HG02973 (cell line): ENCODE measurements around the gene HPCAL1.

ENCODE experiments used
- ATAC-seq: cut with Tn5 transposase; IDR thresholded peaks from one replicate; pipeline ENCODE4 v1.9.1; 2021; ENCODE audit warnings: moderate library complexity; ENCODE audit not compliant: unreplicated experiment

The HPCAL1 gene

GRCh38 chr2:10382354-10383061 is 79.8 kb downstream of the HPCAL1 start:
- ATAC-seq: no peak

- no peak for ATAC-seq
These were observed 81.4 kb downstream of the HPCAL1 start for GRCh38 chr2:10383960-10384734.

DNA sequence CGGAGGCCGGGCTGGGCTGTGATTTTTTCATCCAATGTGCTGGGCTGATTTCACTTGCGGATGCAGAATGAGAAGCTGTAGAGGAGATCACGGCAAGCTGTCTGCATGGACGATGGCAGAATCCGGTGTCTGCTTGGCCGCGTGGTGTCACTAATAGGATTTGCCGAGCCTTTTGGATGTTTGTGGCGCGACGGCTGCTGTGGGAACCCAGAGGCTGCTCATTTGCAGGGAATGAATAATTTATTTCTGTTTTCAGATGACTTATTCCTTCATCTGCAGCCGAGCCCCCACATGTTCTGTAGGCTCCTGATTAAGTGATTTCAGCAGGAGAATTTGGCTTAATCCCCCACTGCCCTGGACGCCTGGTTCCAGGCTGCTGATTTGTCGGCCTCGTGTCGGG is 82.8 kb downstream of the HPCAL1 start:
- no peak for ATAC-seq

- ATAC-seq: no peak
These were observed 83.4 kb downstream of the HPCAL1 start for GRCh38 chr2:10385933-10386773.

DNA sequence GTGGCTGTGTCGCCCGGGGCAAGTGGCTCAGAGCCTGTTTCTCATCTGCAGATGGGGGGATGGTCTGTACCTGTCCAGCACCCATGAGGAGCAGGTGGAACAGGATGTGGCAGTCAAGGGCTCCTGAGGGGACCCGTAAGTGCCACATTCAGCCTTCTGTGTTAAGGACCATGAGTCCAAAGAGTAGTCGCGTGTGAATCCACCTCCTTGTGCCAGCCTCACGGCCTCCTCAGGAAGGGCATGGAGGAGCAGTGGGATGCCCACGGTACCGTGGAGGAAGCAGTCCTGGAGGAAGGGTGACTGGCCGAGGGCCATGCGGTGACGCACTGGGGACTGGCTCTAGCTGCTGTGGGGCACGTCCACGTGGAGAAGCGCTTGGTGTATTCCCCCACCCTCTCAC is 84.3 kb downstream of the HPCAL1 start:
- no peak for ATAC-seq

- no peak for ATAC-seq
These were observed 86.4 kb downstream of the HPCAL1 start for GRCh38 chr2:10388954-10389560.

DNA sequence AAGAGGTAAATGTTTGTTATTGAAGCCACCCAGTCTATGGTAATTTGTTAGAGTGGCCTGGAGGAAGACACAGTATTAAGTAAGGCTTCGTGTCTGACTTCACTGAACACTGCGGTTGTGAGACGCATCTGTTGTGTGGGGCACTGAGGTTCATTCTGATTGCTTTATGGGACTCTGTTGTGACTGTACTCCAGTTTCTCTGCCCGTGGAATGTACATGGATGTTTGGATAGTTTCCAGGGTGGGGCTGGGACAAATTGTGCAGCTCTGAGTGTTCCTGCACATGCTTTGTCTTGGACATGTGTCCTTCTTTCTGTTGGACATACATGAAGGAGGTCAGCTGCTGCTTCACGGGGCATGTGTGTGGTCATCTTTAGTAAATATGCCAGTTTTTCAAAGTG is 86.9 kb downstream of the HPCAL1 start:
- no peak for ATAC-seq

DNA sequence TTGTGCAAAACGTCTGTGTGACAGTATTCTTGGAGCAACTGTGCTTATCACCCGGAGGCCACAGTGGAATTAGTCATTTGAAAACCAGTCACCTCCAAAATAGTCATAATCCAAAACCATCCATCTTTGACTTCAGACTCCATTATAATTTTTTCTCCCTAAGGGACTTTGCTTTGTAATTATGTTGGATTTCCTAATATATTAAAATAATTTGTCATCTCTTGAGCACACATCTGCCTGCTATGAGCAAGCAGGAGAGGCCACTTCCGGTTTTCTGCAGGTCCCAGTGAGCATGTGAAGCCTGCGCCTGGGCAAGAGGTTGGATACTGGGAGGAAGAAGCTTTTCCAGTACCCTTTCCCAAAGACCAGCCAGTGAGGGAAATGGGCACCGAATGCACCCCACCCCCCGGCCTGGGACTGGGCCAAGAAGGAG is 87.7 kb downstream of the HPCAL1 start:
- no peak for ATAC-seq

GRCh38 chr2:10392100-10392499 is 89.4 kb downstream of the HPCAL1 start:
- no peak for ATAC-seq

DNA sequence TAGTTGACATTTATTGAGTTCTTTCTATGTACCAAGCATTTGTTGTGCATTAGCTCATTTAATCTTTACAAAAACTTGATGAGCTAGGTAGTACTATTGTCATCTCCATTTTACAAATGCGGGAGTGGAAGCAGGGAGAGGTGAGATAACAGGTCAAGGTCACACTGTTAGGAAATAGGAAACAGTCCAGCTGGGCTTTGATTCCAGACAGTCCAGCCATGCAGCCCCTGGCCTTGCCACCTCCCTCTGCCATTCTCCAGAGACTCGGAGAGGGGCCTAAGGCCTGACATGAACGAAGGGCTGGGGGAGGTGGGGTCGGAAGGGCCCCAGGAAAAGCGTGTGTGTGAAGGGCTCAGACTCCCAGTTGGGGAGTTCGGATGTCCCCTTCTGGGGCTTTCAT is 89.8 kb downstream of the HPCAL1 start:
- no peak for ATAC-seq

GRCh38 chr2:10392951-10393639 is 90.4 kb downstream of the HPCAL1 start:
- ATAC-seq: no peak

DNA sequence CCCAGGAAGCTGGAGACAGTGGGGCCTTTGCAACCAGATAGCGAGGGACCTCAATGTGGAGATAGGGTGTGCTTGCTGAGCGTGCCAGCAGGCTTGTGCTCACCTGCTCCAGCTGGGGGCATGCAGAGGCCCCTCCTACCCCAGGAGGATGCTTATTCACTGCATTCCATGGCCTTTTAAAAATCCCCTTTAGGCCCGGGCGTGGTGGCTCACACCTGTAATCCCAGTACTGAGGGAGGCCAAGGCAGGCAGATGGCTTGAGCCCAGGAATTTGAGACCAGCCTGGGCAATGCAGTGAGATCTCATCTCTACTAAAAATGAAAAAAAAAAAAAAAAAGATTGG is 90.9 kb downstream of the HPCAL1 start:
- ATAC-seq: no peak

GRCh38 chr2:10395893-10396292 is 93.2 kb downstream of the HPCAL1 start:
- no peak for ATAC-seq

- no peak for ATAC-seq
These were observed 93.8 kb downstream of the HPCAL1 start for GRCh38 chr2:10396464-10396863.

DNA sequence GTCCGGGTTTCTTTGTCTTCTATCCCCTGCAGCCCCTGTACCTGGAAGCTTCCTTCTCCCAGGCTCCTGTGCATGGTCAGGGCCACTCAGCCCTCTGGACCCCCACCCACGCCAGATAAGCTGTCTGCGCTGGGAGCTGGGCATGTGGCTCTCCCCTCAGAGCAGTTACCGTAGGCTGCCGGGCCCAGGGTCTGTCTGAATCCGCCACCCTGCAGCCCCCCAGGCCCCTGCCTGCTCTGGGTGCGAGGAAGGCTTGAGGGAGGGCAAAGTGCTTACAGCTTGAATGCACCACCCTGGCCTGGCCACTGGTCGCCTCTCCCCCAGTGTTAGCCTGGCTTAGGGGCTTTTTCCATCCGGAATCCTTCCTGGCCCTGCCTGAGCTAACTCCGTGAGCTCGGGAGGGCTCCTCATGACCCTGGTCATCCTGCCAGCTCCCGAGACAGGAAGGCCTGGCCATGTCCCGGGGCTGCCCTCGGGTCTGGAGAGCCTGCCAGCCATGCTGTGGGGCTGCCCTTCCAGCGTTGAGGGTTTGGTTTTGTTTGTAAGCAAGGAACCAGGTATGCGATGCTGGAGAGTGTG is 94.7 kb downstream of the HPCAL1 start:
- no peak for ATAC-seq

DNA sequence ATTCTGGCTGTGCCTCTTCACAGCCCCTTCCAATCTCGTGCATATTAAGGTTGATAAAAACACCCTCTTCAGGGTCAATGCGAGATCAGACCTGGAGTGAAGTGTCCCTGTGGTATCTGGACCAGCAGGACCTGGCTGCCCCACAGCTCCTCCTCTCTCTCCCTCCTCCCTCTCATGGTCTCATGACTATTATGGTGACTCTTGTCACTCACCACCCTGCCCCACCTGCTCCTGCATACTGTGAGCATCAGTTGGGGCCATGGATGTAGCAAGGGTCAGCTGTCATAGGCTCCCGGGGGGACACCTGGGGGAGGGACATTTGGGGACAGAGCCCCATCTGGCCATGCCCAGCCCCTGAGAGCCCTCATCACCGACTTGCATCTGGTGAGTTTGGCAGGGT is 95.2 kb downstream of the HPCAL1 start:
- no peak for ATAC-seq

GRCh38 chr2:10398496-10398895 is 95.8 kb downstream of the HPCAL1 start:
- no peak for ATAC-seq

- ATAC-seq: no peak
These were observed 96.7 kb downstream of the HPCAL1 start for GRCh38 chr2:10399358-10399757.

GRCh38 chr2:10400002-10400401 is 97.3 kb downstream of the HPCAL1 start:
- ATAC-seq: no peak

DNA sequence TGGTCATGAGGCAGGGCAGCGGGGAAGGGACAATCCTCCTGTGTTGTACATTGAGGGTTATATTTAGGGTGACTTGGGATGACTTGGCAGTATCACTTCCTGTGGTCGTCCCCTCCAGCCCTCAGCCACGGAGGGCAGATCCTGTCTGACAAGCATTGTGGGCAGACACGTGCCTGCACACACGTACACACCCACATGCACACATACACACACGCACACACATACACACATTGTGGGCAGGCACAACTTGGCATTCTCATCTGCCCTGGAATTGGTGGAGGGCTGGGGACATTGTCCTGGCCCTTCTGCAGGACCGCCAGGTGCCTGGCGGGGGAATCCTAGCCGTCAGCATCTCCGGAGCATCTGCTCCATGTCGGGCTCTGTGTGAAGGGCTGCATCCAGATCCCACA is 97.9 kb downstream of the HPCAL1 start:
- no peak for ATAC-seq
